NCI-H1694 treated with DMSO at 0.1 percent for 48 hours (cell line): ENCODE data around the gene CRYGN.
A peak's percentile ranks its signal among the peaks of the same experiment; 100 is the strongest.

Source experiments
- DNase-seq: peaks from one replicate; lab custom pipeline; 2025; lab: John Stamatoyannopoulos, UW

The CRYGN gene

DNA sequence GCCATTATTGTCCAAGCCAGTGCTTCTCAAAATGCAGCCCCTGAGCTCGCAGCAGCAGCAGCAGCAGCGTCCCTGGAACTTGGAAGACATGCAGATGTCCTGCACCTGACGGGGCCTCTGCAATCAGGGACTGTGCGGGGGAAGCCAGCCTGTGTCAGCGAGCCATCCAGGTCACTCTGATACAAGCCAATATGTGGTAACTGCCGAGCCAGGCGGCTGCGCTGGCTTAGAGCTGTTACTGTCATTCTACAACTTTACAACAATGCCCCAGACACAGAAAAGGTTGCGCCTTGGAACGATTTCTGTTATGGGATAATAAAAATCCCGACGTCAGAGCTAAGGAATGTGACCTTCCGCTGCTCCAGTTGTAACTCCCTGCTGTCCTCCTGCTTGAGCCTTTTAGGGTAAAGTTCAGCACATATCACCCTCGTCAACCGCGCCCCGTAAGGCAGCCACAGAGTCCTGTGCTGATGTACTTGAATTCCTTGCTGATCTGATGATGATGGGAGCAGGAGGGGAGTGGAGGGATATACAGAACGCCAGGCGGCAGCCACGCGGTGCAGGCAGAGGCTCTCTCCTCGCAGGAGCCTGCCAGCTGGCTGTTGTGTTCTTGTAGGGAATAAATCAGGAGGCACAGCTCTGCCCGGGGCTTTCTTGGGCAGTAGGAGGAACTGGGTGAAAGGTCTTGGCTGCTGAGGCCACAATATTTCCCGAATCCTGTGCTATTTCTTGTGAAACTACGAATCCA is 20.0 kb upstream of the CRYGN start:
- DNase-seq = peak; percentile 33

DNA sequence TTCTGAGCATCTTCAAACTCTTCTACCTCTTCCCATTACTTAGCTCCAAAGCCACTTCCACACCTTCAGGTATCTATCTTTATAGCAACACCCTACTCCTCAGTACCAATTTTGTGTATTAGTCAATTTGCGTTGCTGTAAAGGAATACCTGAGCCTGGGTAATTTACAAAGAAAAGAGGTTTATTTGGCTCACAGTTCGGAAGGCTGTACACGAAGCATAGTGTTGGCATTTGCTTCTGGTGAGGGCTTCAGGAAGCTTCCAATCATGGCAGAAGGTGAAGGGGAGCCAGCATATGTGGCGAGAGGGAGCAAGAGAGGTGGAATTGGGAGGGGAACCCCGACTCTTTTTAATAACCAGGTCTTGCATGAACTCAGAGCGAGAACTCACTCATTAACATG is 17.6 kb upstream of the CRYGN start:
- no peak for DNase-seq

DNA sequence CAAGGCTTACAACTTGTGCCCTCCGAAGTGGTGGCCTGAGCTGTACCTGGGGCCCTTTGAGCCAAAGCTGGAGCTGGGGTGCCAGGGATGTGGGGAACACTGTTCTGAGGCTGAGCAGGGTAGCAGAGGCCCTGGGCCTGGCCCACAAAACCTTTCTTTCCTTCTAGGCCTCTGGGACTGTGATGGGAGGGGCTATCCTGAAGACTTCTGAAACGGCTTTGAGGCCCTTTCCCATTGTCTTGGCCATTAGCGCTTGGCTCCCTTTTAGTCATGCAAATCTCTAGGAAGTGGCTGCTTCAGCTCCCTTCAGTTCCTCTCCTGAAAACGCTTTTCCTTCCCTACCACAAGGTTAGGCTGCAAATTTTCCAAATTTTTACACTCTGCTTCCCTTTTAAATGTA is 16.8 kb upstream of the CRYGN start:
- DNase-seq = no peak

DNA sequence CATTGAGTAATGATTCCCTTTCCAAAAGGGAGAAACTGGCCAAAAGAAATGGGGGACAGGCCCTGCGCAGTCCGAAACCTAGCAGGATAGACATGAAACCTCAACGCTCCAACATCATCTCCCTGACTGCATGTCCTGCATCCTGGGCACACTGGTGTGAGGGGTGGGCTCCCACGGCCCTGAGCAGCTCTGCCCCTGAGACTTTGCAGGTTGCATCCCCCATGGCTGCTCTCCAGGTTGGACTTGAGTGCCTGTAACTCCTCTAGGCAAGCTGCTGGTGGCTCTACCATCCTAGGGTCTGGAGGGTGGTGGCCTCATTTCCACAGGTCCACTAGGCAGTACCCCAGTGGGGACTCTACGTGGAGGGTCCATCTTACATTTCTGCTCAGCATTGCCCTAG is 16.3 kb upstream of the CRYGN start:
- DNase-seq = no peak

DNA sequence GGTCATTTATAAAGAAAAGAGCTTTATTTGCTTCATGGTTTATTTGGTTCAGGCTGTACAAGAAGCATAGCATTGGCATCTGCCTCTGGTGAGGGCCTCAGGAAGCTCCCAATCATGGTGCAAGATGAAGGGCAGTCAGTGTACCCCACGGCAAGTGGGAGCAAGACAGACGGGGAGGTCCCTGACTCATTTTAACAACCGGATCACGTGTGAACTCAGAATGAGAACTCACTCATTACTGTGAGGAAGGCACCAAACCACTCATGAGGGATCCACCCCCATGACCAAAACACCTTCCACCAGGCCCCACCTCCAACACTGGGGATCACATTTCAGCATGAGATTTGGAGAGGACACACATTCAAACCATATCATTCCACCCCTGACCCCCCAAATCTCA is 15.7 kb upstream of the CRYGN start:
- no peak for DNase-seq

DNA sequence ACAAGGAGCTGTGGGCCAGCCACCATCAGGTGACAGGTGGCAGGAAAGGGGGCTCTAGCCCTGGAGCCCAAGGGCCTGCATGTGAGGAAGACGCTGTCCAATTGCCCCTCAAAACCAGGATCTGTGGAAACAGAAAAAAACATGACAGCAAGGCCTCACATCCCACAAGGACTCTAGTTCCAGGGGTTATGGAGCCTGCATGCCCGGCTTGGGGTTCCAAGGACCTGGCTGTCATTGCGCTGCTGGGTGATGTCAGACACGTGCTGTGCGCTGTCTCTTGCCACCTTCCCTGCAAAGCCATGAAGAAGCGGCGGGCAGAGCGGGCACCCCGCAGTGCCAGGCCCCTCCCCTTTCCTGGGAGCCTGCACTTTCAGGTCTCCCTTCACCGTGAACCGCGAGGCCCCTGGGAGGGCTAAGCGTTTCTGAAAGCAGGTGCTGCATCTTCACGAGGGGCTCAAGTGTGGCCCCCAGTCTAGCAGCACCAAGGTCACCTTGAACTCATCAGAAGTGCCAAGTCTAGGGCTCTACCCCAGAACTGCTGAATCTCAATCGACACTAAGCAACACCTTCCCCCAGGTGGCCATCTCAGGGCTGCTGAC is 15.1 kb upstream of the CRYGN start:
- DNase-seq = no peak

DNA sequence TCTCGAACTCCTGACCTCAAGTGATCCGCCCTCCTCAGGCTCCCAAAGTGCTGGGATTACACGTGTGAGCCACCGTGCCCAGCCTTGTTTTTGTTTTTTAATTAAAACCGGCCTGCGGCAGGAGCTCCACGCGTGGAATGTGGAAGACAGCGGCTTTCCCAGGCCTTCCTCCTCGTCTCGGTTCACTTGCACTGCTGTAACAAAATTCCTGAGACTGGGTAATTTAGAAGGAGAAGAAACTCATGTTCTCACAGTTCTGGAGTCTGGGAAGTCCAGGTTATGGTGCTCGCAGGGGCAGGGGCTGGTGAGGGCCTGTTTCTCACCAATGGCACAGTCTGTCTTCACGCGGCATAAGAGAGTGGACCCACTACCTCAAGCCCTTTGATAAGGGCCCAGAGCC is 14.4 kb upstream of the CRYGN start:
- no peak for DNase-seq

DNA sequence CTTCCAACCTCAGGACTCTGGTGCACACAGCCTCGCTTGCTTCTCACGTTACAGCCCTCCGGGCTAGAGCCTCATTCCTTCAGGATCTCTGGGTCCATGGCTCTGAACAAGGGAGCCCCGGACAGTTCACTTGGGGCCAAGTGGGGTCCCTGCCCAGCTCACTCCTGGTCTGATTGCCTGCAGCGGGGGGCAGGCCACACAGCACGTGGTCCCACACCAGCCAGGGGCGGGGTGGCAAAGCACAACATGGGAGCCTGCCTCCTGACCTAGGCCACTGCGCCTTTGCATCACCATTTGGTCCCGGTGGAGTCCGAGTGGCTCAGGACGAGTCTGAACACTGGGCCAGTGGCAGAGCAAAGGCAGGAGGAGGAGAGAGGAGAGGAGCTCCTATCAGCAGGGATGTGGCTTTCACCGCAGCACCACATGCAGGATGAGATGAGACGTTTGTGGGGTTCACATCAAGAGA is 13.4 kb upstream of the CRYGN start:
- DNase-seq = no peak

DNA sequence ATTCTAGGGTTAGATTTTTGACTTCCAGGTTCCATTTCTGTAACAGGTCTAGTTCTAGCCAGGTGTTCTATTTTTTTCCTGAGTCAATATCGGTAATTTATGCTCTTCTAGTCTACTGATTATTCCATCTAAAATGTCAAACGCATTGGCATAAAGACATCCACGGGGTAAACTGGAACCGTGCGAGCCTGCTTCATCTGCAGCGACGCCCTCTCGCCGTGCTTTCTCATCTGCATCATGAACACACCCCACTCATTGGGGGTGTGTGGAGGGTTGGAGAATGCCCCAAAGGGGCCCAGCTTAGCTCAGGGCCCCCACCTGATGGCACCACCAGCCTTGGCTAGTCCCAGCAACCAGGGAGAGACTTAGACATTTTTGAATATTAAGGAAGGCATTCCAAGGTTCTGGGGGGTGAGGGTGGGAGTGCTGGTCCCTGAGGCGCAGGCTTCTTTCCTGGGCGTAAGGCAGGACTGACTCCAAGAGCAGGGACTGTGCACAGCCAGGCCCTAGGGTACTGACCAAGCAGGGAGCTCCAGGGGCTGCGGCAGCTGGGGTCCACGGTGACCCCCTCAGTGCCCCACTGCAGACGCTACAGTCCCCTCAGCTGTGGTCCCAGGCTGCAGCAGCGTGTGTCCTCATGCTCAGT is 12.9 kb upstream of the CRYGN start:
- no peak for DNase-seq

DNA sequence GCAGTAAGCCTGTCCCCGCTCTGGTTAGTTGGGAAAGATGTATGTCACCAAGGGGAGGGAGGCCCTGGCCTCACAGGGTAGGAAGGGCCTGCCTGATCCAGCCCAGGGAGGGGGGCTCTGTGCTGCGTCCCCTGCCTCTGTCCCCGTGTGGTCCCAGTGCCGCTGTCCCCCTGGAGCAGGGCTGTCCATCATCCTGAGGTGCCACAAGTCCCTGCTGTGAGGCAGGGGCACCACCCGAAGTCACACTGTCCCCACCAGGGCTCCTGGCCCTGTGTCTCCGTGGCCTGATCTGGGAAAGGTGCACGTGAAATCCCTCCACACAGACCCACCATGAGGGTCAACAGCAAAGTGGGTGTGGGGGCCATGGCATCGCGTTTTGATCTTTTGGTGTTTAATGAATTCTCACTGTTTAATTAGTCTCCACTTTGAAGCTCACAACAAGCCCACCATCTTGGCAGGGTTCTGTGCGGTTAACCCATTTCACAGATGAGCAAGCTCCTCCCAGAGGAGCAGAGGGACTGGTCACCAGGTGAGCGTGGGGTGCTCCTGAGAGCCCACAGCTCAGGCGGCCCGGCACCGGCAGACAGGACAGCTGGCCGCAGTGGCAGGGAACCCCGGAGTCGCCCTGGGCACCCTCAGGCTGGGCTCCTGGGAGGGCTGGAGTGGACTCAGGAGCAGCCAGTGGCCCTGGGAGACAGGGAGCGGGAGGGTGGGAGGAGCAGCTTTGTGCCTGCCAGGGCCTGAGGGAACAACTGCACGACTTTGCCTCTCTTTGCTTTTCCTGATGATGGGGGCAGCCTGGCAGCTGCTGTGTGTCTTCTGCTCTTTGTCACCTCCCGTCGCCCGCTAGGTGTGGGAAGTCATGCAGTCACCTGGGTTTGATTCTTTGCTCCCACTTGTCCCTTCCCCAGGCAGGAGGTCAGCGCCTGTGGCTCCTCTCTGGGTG is 12.0 kb upstream of the CRYGN start:
- DNase-seq = no peak

DNA sequence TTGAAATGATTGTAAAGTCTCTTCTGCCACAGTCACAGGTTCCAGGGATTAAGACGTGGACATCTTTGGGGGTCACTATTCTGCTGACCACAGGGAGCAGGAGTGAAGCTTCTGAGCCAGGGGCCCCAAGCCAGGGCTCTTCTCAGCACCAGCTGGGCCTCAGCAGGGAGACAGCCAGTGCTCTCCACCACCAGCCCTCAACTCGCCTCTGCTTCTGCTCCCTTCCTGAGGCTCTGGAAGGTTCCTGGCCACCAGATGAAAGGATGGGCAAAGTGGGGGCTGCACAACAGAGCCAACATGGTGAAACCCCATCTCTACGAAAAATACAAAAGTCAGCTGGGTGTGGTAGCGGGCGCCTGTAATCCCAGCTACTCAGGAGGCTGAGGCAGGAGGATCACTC is 11.2 kb upstream of the CRYGN start:
- DNase-seq = no peak

DNA sequence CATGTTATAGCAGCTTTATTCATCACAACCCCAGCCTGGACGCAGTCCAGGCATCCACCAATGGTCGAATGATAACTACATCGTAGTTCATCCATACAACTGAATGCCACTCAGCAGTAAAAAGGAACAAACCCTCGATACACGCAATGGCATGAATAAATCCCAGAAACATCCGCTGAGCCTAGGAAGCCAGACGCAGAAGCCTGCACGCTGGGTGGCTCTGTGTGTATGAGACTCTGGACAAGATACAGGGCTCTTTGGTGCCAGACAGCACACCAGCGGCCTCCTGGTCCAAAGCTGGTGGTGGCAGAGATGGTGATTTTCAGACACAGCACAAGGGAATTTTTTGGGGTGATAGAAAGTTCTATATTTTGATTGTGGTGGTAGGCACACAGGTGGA is 10.0 kb upstream of the CRYGN start:
- DNase-seq = no peak

DNA sequence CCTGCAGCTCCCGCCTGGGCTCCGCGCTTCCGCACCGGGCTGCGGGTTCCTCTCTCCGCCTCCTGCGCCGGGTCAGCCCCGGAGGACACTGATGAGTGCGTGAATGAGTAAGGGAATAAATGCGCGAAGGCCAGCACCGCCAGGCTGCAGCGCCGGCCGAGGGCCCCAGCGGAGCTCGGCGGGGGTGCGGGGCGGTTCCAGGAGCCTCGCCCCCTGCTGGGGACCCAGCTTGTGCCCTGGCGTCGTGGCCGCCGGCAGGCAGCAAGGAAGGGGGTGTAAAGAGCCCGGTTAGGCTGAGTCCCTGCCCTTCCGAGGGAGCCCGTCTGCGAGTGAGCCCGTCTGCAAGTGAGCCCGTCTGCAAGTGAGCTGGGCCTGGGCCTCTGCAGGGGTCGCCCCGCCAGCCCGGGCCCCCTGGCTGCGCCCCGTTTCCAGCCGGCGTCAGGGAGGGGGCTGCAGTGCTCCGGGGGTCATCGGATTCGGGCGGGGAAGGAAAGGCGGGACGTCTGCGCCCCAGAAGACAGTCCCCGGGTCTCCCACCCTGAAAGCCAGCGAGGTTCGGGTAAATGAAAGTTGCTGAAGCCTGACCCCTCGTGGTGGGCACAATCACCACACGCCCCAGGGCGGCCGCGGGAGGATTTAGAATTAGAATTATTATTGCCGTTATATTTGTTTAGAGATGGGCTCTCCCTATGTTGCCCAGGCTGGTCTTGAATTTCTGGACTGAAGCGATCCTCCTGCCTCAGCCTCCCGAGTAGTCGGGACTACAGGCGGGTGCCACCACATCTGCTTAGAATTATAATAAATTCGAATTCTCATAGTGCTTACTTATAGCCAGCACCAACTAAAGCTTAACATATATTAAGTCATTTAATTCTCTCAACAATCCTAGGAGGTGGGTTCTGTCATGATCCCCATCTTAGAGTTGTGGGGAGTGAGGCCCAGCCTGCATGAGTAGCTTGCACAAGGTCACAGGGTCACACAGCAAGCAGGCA is 8.6 kb upstream of the CRYGN start:
- DNase-seq = peak; percentile 65

DNA sequence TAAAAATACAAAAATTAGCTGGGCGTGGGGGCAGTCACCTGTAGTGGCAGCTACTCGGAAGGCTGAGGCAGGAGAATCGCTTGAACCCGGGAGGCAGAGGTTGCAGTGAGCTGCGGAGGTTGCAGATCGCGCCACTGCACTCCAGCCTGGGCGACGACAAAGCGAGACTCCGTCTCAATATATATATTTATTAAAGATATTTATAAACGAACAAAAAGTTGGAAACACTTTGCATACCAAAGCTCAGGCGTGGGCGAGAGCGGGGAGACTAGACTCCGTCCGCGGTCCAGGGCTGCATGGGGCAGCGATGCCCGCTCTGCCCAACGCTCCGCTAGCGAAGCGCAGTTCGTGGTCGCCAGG is 7.9 kb upstream of the CRYGN start:
- no peak for DNase-seq

DNA sequence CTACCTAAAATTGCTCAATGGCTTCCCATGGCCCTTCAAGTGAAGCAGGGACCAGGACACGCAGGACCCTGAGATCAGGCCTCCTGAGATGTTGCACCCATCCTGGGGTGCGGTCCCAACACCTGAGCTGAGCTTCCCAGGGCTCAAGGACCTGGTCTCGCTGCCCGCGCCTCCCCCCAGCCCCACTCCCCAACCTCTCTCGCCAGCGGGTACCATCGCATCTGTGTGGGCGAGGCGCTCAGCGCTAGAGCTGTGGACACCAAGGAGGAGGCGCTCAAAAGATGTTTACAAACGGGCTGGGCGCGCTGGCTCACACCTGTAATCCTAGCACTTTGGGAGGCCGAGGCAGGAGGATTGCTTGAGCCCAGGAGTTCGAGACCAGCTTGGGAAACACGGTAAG is 7.4 kb upstream of the CRYGN start:
- DNase-seq = no peak

DNA sequence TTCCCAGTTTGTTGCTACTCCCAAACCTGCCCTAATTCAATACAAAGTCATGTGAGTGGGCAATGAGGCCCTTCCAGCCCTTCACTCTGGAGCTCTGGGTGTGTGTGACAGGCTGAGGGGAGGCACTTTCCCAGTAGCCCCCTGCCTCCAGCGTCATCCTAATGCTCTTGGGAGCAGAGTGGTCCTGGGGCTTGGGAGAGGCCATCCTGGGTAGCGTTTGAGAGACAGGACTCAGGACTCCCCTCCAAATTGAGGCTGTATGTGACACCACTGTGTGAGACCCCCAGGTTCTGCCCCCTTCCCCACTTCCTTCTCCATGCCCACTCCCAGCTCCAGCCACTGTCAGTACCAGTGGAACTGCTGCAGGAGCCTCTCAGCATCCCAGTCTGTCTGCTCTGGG is 6.5 kb upstream of the CRYGN start:
- DNase-seq = no peak

DNA sequence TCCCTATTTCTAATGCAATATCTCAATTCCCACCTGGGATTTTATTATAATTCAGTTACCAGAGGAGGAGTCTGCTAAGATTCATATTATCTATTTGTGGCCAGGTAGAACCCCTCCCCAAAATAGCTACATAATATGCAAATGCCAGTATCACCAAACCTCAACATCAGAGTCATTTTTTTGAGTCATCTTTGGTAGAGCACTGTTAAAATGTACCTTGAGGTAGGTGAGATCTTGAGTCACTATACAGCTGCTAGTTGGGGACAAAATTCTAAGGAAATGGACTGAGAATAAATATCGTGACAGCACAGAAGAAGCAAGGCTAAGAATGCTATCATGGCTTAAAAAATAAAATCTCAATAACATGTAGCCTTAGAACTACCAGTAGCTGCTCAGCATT is 4.7 kb upstream of the CRYGN start:
- DNase-seq = no peak

DNA sequence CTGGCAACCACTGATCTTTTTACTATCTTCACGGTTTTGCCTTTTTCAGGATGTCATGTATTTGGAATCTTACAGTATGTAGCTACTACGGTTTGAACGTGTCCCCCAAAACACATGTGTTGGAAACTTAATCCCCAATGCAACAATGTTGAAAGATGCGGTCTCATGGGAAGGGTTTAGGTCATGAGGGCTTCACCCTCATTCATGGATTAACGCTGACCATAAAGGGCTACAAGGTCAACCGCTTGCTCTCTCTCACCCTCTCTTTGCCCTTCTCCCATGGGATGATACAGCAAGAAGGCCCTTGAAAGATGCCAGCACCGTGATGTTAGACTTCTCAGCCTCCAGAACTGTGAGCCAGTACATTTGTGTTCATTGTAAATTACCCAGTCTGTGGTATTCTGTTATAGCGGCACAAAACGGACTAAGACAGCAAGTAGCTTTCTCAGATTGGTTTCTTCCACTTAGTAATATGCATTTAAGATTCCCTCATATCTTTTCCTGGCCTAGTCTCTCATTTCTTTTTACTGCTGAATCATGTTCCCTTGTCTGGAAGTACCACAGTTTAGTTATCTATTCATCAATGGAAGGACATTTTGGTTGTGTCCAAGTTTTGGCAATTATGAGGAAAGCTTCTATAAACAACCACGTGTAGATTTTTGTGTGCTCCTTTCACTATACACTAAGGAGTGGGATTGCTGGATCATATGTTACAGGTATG is 3.0 kb upstream of the CRYGN start:
- DNase-seq = no peak

DNA sequence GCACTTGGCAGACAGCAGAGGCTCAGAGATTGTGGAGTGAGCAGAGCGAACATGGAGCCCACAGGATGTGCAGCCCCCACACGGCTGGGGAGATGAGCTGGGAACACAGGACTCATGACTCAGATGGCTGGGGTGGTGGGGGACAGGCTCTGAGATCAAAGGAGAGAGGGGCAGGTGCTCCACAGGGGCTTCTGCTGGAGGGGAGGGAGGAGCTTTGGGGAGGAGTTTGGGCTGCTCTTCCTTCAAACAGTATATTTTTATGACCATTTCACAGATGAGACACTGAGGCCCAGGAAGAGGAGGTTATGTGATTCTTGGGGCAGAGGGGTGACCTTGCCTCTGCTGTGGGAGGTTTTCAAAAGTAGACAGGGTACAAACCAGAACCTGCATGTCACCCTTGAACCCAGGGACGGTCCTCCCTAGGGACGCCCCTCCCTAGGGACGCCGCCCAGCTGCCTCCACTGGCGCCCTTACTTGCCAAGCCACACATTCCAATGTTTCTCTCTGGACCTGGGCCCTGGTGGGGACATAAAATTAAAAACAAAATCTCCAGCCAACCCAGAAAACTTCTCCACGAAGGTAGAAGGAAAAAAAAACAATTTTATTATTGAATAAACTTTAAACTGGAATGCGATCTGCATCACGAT is 981 bp upstream of the CRYGN start:
- DNase-seq = no peak
